IMR-90 (cell line): ENCODE results near the gene STUM. TPM values are rescaled to one million over a fixed set of nuclear protein-coding genes. Genes with fewer than 3 reads are reported as not detected.

Experiments
- ATAC-seq: fragments of 200-7000 bp; cut with Tn5 transposase; 2 replicates; pipeline ENCODE4 v1.9.1; 2020; ENCODE audit warnings: low read depth, mild to moderate bottlenecking, moderate library complexity
- BruUV-seq: library from RNA; stranded (reverse); fragments of 400-500 nt; replicated peaks from 2 replicates; lab custom pipeline; 2021; lab: Mats Ljungman, UMichigan
- CTCF ChIA-PET: fragments of 300-600 bp; formaldehyde crosslinking; extraction: SDS; loops from one replicate; lab custom pipeline; 2021; ENCODE audit warnings: antibody characterized with exemption; lab: Yijun Ruan, JAX
- POLR2A ChIA-PET: fragments of 300-600 bp; sonication (Branson Sonifier 250); formaldehyde crosslinking; loops from one replicate; lab custom pipeline; 2022; ENCODE audit warnings: antibody characterized with exemption; ENCODE audit not compliant: unreplicated experiment; lab: Charles Lee
- DNase-seq: peaks from one replicate; pipeline ENCODE4 v3.0.0; 2013
- H2AFZ ChIP-seq: replicated peaks from 2 replicates; pipeline ENCODE3; 2013; ENCODE audit warnings: low read length, mild to moderate bottlenecking; ENCODE audit not compliant: poor library complexity
- H2AK5ac ChIP-seq: 2 replicates; pipeline ENCODE4 v1.6.1; 2013; ENCODE audit warnings: low read depth, low read length, inconsistent platforms
- H2AK9ac ChIP-seq: replicated peaks from 2 replicates; pipeline ENCODE3; 2013; ENCODE audit warnings: mild to moderate bottlenecking, low read depth, low read length, moderate library complexity; ENCODE audit not compliant: poor library complexity
- H2BK120ac ChIP-seq: 2 replicates; pipeline ENCODE4 v1.6.1; 2013; ENCODE audit warnings: low read depth, low read length, inconsistent platforms
- H2BK15ac ChIP-seq: 3 replicates; pipeline ENCODE4 v1.6.1; 2013; ENCODE audit warnings: low read depth, low read length, inconsistent platforms
- H2BK20ac ChIP-seq: 2 replicates; pipeline ENCODE4 v1.6.1; 2013; ENCODE audit warnings: low read depth, mild to moderate bottlenecking, inconsistent platforms, low read length, moderate library complexity
- H2BK5ac ChIP-seq: 2 replicates; pipeline ENCODE4 v1.6.1; 2013; ENCODE audit warnings: mild to moderate bottlenecking, low read depth, low read length, inconsistent platforms; ENCODE audit not compliant: poor library complexity, severe bottlenecking
- H3K14ac ChIP-seq: replicated peaks from 2 replicates; pipeline ENCODE4 v1.6.1; 2013; ENCODE audit warnings: low read depth, low read length, inconsistent platforms
- H3K18ac ChIP-seq: 2 replicates; pipeline ENCODE4 v1.6.1; 2013; ENCODE audit warnings: low read depth, low read length, control low read depth
- H3K23ac ChIP-seq: 2 replicates; pipeline ENCODE4 v1.6.1; 2013; ENCODE audit warnings: low read depth, low read length, inconsistent platforms
- H3K27ac ChIP-seq: 2 replicates; pipeline ENCODE4 v1.5.1; 2013; ENCODE audit warnings: mild to moderate bottlenecking, control low read depth, low read length; ENCODE audit not compliant: insufficient read depth
- H3K27me3 ChIP-seq: 2 replicates; pipeline ENCODE4 v1.6.1; 2013; ENCODE audit warnings: low read length; ENCODE audit not compliant: control insufficient read depth, insufficient read depth
- H3K36me3 ChIP-seq: 2 replicates; pipeline ENCODE4 v1.6.1; 2013; ENCODE audit warnings: low read length, mixed read lengths; ENCODE audit not compliant: control insufficient read depth, insufficient read depth
- H3K4ac ChIP-seq: 2 replicates; pipeline ENCODE4 v1.6.1; 2013; ENCODE audit warnings: low read depth, low read length, inconsistent platforms
- H3K4me1 ChIP-seq: 2 replicates; pipeline ENCODE4 v1.6.1; 2013; ENCODE audit warnings: low read length, mixed read lengths; ENCODE audit not compliant: control insufficient read depth, insufficient read depth
- H3K4me2 ChIP-seq: 2 replicates; pipeline ENCODE4 v1.6.1; 2013; ENCODE audit warnings: low read depth, mild to moderate bottlenecking, control low read depth, low read length, moderate library complexity
- H3K4me3 ChIP-seq: 2 replicates; pipeline ENCODE4 v1.5.1; 2013; ENCODE audit warnings: low read depth, mild to moderate bottlenecking, control low read depth, low read length, moderate library complexity; ENCODE audit not compliant: insufficient read depth
- H3K56ac ChIP-seq: 2 replicates; pipeline ENCODE4 v1.6.1; 2013; ENCODE audit warnings: low read length, inconsistent platforms; ENCODE audit not compliant: insufficient read depth; ENCODE audit errors: extremely low read depth
- H3K79me1 ChIP-seq, 2 experiments: 2 replicates each; pipeline ENCODE4 v1.6.1; 2013; ENCODE audit warnings: low read length in 2 of 2, inconsistent platforms in 1 of 2, low read depth in 1 of 2
- H3K9ac ChIP-seq: 2 replicates; pipeline ENCODE4 v1.6.1; 2013; ENCODE audit warnings: low read depth, low read length, control low read depth
- H3K9me1 ChIP-seq: 2 replicates; pipeline ENCODE4 v1.6.1; 2013; ENCODE audit warnings: low read length, inconsistent platforms; ENCODE audit not compliant: insufficient read depth
- H3K9me3 ChIP-seq: 2 replicates; pipeline ENCODE4 v1.6.1; 2013; ENCODE audit warnings: low read length; ENCODE audit not compliant: control insufficient read depth, insufficient read depth
- H4K20me1 ChIP-seq: 2 replicates; pipeline ENCODE4 v1.6.1; 2013; ENCODE audit warnings: low read length, inconsistent platforms; ENCODE audit not compliant: insufficient read depth
- H4K5ac ChIP-seq: 2 replicates; pipeline ENCODE4 v1.6.1; 2013; ENCODE audit warnings: mild to moderate bottlenecking, low read depth, low read length, control low read depth
- H4K8ac ChIP-seq, 2 experiments: 2 replicates each; pipeline ENCODE4 v1.6.1; 2013; ENCODE audit warnings: low read depth in 2 of 2, low read length in 2 of 2, control low read depth in 1 of 2, inconsistent platforms in 1 of 2
- H4K91ac ChIP-seq: 2 replicates; pipeline ENCODE4 v1.6.1; 2013; ENCODE audit warnings: low read depth, low read length, inconsistent platforms; ENCODE audit not compliant: insufficient read depth
- BHLHE40 ChIP-seq: fragments of 150-350 bp; IDR thresholded peaks from 2 replicates; pipeline ENCODE4 v1.6.1; 2016; ENCODE audit warnings: mild to moderate bottlenecking, low read depth, low read length
- CEBPB ChIP-seq: IDR thresholded peaks from 2 replicates; pipeline ENCODE4 v1.6.1; 2012; ENCODE audit warnings: low read depth, low read length, improper control_type of control experiment
- ELK1 ChIP-seq: fragments of 150-350 bp; IDR thresholded peaks from 2 replicates; pipeline ENCODE4 v1.6.1; 2016; ENCODE audit warnings: low read depth, mild to moderate bottlenecking, low read length, moderate library complexity, borderline replicate concordance
- NFE2L2 ChIP-seq: fragments of 150-350 bp; IDR thresholded peaks from 2 replicates; pipeline ENCODE4 v1.6.1; 2016; ENCODE audit warnings: low read depth, mild to moderate bottlenecking, low read length
- RCOR1 ChIP-seq: IDR thresholded peaks from 2 replicates; pipeline ENCODE4 v1.6.1; 2012; ENCODE audit warnings: mild to moderate bottlenecking, low read length, improper control_type of control experiment; ENCODE audit not compliant: insufficient replicate concordance
- WGBS, 2 experiments: methylation state at CpG; one replicate each; pipeline versions ENCODE4 v1.1.5 to v1.1.7; 2013; ENCODE audit warnings: missing lambda C conversion rate in 2 of 2; ENCODE audit not compliant: insufficient read length in 1 of 2; ENCODE audit errors: extremely low coverage in 2 of 2; 5-methylcytosine and 5-hydroxymethylcytosine counted together
- dilution Hi-C: fragments of 300-500 bp; cut with HindIII; formaldehyde crosslinking; loops from one replicate; pipeline ENCODE4 v1.14.3; 2018; ENCODE audit warnings: low sequenced_read_pairs; ENCODE audit not compliant: unreplicated experiment
- in situ Hi-C: fragments of 300-500 bp; cut with MboI; formaldehyde crosslinking; loops from 3 replicates; pipeline ENCODE4 v1.14.3; 2019; ENCODE audit warnings: low sequenced_read_pairs, inconsistent platforms, mixed read lengths
- intact Hi-C: fragments of 100-400 bp; cut with micrococcal nuclease; formaldehyde crosslinking; loops from 2 replicates; pipeline ENCODE4 v1.10.0; 2022
- polyA plus RNA-seq, 3 experiments: library from polyadenylated mRNA; depleted of rRNA; stranded (reverse); fragments of >200 nt; gene quantifications; 2 replicates each; pipeline ENCODE4 v1.2.3, GENCODE V29; 2012; ENCODE audit warnings: low replicate concordance in 1 of 3
- total RNA-seq: library from RNA; depleted of rRNA; stranded (reverse); fragments of >200 nt; gene quantifications from 2 replicates; pipeline ENCODE4 v1.2.3, GENCODE V29; 2012

The STUM gene
- total and polyA plus RNA-seq, 2 of the 4 experiments (the other 2 are of a cell fraction) = not detected

GRCh38 chr1:226627050-226627755 lies 78.6 kb downstream of the STUM start:
- no peak overlapping the region for H4K5ac ChIP-seq
- intact Hi-C loops = loop anchor here (2.0 to 5.0 kb wide), 3 partner anchors 80 to 810 kb away; partner anchors contain the start of gene STUM
- no peak overlapping the region for H3K18ac ChIP-seq
- dilution Hi-C loops = no loop called here
- no peak overlapping the region for H2AK9ac ChIP-seq
- H3K56ac ChIP-seq = no peak overlapping the region
- H3K9me1 ChIP-seq = no peaks in the 10 kb centered on the region
- peaks cover 1% of the 10 kb centered on the region for H3K27me3 ChIP-seq
- TF ChIP-seq ELK1 (no peak), RCOR1 (no peak), BHLHE40 (no peak), CEBPB (no peak), NFE2L2 (no peak)
- H4K20me1 ChIP-seq = no peaks in the 10 kb centered on the region
- no peak overlapping the region for H3K4ac ChIP-seq
- no peak overlapping the region for H2BK120ac ChIP-seq
- no peak overlapping the region for H2AFZ ChIP-seq
- H2AK5ac ChIP-seq = no peak overlapping the region
- no peak overlapping the region for H4K8ac ChIP-seq
- ATAC-seq = no peak
- H3K9ac ChIP-seq = no peak overlapping the region
- H4K91ac ChIP-seq = no peak overlapping the region
- no peaks in the 10 kb centered on the region for H3K4me1 ChIP-seq
- no peaks in the 10 kb centered on the region for H3K79me1 ChIP-seq
- no peak overlapping the region for H3K23ac ChIP-seq
- no peaks in the 10 kb centered on the region for H3K36me3 ChIP-seq
- H3K14ac ChIP-seq = no peak overlapping the region
- H2BK15ac ChIP-seq = no peak overlapping the region
- no peak overlapping the region for H3K4me2 ChIP-seq
- H3K27ac ChIP-seq = no peak overlapping the region
- no peak overlapping the region for H2BK20ac ChIP-seq
- no peak overlapping the region for H2BK5ac ChIP-seq
- no TSS peak for BruUV-seq
- CTCF ChIA-PET = interaction anchor here (0.7 to 1.3 kb wide), 6 partner anchors 14 to 310 kb away, joined by 3 to 8 read pairs (median 4); no protein-coding TSS in a partner anchor
- WGBS, 2 experiments = 80% methylated on average over 1 of the region's 6 CpGs; no CpG with 5 or more reads in 1 of the 2 experiments
- peaks cover 2% of the 10 kb centered on the region; the same call in 1 of the 2 replicates for H3K9me3 ChIP-seq
- in situ Hi-C loops = no loop called here
- POLR2A ChIA-PET = no interaction called here
- H3K4me3 ChIP-seq = no peak overlapping the region
- DNase-seq = no peak
